GM21423 (cell line): ENCODE data around the gene RBMS1.

Experiments
- ATAC-seq: cut with Tn5 transposase; IDR thresholded peaks from one replicate; pipeline ENCODE4 v1.9.1; 2021; ENCODE audit warnings: mild to moderate bottlenecking, moderate library complexity; ENCODE audit not compliant: unreplicated experiment

The RBMS1 gene

DNA sequence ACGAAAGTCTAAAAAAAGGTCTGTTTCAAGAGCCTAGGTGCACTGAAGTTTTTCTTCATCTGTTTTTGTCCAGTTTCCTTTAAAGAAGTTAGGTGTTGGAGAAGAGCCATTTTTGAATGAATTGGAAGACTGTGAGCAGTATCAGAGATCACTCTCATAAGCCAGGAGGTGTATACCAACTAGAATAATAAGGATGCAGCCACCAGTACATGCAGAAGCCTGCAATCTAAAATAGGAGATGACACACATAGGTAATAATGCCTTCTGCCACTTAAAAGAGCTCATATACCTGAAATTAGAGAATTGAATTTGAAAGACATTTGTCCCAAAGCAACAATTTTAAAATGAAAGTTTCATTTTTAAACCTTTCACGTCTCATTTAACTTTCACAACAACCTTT, 81.7 kb downstream of the RBMS1 start:
- no peak for ATAC-seq

DNA sequence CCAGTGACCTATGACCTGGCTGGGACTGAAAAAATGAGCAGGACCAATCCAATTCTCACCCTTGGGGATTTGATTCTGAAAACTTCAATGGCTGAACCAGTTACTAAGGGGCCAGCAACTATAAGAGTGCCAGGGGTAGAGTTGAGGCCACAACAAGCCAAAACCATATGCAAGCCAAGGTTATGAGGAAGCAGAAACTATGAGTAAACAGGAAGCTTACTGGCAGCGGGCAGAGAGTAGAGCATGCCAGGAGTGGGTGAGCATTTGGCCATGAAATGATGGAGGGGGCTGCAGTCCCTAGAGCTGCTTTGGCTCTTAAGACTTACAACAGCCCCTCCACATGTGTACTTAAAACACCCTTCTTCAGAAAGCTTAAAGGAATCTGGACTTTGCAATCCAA, 82.4 kb downstream of the RBMS1 start:
- ATAC-seq = peak; percentile 34

GRCh38 chr2:160409480-160409879, 84.1 kb downstream of the RBMS1 start:
- no peak for ATAC-seq

DNA sequence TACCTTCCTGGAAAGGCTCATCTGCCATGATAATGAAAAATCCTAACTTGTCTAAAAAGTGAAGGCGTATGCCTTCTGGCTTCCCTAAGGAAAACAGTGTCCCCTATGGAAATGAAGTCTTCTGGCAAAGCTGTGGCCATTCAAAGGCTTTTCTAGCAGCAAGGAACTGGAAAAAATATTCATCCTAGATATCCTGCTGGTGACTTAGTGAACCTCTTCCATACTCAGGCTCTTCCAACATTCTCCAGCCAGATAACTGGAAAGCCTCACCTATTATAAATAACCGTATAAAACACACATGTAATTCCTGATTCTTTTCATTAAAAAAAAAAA, 84.7 kb downstream of the RBMS1 start:
- no peak for ATAC-seq

- no peak for ATAC-seq
Observed at GRCh38 chr2:160408173-160408958, 85.2 kb downstream of the RBMS1 start.

DNA sequence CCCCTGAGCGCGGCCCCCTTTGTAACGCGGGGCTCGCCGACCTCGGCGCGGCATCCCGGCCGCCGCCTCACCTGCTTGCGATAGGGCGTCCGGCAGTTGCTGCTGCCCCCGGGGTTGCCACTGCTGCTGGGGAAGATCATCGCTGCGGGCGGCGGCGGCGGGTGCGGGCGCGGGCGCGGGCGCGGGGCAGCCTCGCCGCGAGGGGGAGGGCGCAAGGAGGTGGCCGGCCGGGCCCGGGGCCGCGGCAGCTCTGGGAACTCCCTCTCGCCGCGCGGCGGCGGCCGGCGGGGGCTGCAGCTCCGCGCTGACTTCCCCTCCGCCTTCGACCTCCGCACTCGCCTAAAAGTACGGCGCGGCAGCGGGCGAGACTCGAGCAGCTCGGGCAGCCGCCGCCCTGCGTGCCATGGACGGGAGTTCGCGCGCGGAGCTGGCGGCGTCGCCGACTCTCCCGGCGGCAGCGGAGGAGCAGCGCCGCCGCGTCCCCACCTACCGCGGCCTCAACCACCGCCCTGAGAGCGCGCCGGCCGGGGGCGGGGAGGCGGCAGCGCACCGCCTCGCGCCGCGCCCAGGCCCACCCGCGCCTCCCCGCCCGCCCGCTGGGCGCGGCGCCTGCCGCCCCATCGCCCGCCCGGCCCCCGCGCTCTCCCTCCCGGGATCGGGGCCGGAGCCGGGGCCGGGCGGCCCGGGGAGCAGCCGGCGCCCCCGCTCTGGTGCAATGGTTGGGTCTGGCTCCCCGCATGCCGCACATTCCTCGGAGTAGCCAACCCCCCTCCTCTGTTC, 86.0 kb downstream of the RBMS1 start:
- ATAC-seq = peak; percentile 60

DNA sequence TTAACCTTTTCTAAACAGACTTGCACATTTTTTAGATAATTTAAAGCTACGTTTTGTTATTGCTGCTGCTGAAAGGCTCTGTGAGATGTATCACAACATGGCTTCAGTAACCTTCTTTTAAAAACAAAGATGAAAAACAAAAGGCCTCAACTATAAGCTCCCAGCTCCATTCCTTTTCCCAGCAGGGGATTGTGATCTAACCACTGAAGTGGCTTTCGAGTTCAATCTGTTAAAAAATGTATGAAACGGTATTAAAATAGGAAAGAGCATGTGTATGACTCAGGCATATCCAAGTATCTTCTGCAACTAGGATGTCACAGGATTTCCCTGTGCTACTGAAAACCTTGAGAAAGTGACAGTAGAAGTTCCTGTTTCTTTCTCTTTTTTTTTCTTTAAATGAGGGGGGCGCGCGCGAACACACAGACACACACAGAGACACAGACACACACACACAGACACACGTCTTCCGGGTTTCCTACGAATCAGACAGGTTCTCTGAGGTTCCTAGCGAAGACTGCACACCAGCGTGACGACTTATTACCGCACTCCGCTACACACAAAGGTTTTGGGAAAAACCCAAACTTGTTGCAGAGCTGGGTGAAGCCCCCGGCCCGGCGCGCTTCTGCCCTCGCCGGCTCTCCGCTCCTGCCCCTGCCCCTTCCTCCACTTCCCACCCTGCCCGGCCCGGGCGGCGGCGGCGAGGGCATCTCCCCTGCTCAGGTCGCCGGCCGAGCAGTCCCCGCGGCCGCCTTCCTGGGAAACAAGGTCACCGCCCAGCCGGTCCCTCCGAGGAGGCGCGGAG, 86.8 kb downstream of the RBMS1 start:
- peak; percentile 48 for ATAC-seq

DNA sequence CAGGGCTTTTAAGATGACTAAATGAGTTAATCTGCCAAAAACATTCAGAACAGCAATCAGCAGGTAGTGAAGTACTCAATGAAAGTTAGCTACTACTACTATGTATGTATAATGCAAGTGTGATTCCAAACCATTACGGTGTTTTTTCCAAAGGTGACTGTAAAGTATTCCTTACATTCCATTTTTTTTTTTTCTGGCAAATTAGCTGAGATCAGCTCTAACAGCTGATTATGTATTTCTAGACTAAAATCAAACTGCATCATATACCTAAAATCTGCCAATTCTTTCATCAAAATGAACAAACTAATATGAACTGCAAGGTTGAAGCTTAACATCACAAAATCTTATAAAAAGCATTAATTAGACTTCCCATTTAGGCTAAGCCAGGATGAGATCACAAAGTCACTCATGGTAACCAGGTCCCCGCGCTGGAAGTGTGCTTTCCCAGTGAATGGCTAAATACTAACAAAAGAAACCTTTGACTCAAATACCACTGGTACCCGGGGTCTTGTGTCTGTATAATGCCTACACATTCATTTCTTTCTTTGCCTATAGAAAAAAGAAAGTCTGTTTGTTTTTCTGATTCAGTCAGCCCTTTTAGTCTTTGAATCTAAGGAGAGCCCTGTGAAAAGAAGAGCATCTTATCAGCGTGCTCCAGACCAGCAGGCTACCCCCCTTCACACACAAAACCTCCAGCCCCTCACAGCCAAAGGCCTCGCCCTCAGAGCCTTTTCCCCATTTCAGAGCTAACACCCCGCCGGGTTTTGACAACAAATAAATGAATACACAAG, 88.3 kb downstream of the RBMS1 start:
- ATAC-seq = no peak

- ATAC-seq = no peak
Observed at GRCh38 chr2:160402997-160403979, 90.3 kb downstream of the RBMS1 start.

DNA sequence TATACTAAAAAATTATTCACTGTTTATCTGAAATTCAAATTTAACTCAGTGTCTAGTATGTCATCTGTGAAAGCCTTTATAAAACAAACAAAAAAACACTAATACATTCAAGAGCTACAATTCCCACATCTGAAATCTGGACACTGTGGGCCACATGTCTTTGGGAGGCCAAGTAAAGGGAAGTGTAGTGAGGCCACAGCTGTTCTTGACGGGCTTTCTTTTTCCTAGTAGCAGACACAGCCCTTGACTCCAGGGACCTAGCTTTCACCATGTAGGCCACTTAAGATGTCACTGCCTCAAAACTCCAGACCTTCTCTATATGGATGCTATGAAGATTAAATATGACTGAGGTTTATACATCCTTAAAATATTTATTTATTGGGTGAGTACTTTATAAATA, 91.1 kb downstream of the RBMS1 start:
- no peak for ATAC-seq

GRCh38 chr2:160401895-160402294, 91.7 kb downstream of the RBMS1 start:
- no peak for ATAC-seq

DNA sequence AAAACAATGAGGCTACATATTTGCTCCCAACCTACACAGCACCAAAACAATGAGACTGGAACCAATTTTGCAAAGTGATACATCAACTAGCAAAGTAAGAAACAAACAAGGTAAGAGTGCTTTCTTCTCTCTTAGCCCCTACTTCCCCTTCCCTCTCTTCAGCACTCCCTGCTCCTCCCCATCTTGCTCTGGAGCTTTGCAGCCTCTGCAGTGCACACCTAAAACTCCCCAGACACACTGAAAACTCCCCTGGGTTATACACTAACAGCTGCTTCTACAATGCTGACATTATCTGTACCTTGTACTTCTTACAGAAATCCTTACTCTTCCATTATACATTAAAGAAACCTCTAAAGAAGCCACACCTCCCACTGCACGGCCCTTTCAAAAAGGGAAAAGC, 93.7 kb downstream of the RBMS1 start:
- ATAC-seq = no peak

DNA sequence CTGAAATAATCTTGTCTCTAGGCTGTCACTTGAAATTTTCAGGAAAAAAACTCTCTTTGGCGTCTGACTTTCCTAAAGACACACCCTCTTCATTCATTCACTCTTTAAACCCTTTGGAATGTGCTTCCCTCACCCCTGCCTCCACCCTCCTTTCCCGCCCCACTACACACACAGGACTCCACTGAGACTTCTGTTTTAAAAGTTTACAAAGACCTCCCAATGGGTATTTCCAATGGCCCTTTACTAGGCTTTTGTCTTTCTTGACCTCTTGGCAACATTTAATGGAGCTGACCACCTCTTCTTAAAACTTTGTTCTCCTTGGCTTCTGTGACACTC, 96.1 kb downstream of the RBMS1 start:
- ATAC-seq = no peak

DNA sequence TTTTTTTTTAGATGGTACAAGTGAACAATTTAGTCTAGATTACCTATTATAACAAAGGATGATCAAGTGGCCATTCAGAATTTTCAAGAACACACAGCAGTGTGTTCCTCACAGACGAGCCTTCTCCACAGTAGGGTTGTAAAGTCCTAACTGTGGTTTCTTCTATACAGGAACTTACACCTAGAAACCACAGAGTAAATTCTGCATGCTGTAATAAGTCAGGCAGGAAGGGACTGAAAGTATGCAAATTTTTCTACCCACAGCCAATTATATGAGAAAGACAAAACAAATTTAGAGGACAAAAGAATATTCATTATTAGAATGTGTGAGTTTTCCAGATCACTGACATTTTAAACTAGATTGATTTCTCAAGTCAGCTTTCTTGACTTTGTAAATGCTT, 99.5 kb downstream of the RBMS1 start:
- peak; percentile 100 for ATAC-seq

DNA sequence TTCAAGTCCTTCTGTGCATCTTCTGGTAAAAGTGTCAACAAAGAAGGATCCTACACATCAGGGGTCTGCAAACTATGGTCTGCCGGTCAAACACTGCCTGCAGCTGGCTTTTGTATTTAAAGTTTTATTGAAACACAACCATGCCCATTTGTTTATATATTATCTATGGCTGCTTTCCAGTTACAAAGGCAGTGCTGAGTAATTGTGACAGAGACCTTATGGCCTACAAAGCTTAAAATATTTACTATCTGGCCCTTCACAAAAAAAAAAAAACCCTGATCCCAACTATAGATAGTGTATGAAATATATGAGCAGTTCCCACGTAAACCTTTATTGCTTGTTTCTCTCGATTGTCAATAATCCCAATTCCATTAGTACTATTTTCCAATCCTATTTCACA, 101.4 kb downstream of the RBMS1 start:
- ATAC-seq = no peak

DNA sequence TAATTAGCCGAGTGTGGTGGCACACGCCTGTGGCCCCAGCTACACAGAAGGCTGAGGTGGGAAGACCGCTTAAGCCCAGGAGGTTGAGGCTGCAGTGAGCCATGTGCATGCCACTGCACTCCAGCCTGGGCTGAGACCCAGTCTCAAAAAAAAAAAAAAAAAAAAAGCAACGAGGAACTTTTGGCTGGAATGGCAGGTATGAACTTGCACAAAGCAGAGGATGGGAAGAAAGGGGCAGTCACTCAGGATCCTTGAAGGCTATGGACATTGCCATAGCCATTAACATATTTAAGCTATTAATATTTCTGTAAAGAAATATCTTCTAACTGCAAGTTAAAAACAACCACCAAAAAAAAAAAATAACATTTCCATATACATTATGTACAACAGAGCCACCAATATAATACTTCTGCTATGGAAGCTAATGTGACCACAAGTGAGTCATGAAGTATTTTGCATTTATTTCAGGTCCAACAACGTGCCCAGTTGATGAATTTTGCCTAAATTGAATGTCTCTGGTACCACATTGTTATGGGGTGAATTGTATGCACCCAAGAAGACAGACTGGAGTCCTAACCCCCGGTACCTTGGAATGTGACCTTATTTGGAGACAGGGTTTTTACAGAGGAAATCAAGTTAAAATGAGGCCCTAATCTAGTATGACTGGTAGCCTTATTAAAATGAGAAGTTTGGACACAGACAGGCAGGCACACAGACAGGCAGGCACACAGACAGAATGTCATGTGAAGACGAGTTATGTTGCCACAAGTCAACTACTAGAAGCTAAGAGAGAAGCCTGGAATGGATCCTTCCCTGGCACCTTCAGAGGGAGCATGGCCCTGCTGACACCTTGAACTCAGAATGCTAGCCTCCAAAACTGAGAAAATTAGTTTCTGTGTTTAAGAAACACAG, 102.8 kb downstream of the RBMS1 start:
- ATAC-seq = no peak

- no peak for ATAC-seq
Observed at GRCh38 chr2:160389875-160390274, 103.7 kb downstream of the RBMS1 start.

- peak; percentile 75 for ATAC-seq
Observed at GRCh38 chr2:160388464-160389263, 104.9 kb downstream of the RBMS1 start.
